GM18508 (cell line): Measurements from ENCODE around the gene LENEP.

Experiments
- ATAC-seq: cut with Tn5 transposase; IDR thresholded peaks from one replicate; pipeline ENCODE4 v1.9.1; 2021; ENCODE audit warnings: moderate number of reproducible peaks; ENCODE audit not compliant: insufficient read depth, unreplicated experiment

Gene LENEP

DNA sequence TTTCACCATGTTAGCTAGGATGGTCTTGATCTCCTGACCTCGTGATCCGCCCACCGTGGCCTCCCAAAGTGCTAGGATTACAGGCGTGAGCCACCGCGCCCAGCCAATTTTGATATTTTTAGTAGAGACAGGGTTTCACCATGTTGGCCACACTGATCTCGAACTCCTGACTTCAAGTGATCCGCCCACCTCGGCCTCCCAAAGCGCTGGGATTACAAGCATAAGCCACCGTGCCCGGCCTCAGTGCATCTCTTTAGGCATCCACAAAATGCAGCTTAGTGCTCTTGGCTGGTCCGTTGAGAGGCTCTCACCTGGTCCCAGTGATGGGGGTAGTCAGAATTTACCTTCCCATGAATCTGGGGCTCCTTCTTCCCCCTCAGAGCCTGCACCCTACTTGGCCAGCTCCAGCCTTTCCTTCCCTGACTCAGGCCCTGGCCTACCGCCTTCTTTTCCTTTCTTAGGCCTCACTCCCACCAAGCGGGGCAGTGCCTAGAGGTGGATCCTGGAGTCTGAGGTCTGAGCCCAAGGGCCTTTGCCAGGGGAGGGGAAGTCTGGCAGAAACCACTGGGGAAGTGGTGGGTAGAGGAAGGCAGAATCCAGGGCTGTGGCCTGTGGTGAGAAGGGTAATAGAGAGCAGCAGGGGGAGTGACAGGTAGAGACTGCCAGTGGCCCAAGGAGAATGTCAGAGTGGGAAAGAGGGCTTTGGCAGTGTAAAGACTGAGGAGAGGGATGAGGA lies 3.7 kb downstream of the LENEP start:
- ATAC-seq: no peak

DNA sequence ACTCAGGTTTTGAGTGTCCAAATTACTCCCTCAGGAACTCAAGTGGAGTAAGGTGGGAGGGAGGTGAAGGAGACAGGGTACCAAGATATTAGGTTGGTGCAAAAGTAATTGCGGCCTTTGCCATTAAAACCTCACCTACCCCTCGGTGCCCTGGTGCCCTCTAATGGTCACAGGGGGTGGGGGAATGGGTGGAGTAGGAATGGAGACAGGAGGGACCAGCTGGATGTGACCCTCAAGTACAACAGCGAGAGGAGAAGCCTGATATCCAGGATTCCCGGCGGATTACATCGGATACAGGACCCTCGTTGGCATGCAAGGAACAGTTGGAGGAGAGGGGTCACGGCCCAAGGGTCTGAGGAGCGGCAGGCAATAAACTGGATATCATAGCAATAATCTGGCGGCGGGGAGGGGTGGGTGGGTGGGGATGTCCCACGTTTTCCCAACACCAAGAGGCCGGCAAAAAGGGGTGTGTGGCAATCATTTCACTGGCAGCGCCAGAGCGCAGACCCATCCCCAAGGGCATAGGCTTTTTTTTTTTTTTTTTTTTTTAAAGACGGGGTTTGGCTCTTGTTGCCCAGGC lies 4.9 kb downstream of the LENEP start:
- no peak for ATAC-seq

DNA sequence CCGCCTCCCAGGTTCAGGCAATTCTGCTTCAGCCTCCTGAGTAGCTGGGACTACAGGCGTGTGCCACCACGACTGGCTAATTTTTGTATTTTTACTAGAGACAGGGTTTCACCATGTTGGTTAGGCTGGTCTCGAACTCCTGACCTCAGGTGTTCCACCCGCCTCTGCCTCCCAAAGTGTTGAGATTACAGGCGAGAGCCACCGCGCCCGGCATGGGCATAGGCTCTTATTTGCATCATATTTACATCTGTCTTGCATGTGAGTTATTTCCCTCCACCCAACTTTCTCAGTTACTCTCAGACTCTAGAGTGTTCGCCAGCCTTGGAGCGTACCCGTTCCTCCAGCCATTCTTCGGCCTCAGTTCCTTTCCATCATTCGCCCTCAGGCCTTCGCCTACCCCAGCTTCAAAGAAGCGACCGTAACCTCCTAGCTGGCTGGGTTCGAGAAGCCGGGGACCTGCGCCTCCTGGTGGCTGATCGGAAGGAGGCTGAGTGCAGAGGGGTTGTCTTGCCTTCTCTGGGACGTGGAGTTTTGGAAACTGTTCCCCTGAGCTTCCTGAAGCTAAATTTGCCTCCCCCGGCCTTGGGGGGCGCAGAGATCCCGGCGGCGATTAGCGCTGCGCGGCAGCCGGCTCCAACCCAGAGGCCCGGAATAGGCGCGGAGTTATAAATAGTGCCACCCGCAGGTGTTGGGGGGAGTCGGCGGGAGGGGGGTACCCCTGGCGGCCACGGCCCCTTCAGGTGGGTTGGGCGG lies 5.6 kb downstream of the LENEP start:
- ATAC-seq: no peak

DNA sequence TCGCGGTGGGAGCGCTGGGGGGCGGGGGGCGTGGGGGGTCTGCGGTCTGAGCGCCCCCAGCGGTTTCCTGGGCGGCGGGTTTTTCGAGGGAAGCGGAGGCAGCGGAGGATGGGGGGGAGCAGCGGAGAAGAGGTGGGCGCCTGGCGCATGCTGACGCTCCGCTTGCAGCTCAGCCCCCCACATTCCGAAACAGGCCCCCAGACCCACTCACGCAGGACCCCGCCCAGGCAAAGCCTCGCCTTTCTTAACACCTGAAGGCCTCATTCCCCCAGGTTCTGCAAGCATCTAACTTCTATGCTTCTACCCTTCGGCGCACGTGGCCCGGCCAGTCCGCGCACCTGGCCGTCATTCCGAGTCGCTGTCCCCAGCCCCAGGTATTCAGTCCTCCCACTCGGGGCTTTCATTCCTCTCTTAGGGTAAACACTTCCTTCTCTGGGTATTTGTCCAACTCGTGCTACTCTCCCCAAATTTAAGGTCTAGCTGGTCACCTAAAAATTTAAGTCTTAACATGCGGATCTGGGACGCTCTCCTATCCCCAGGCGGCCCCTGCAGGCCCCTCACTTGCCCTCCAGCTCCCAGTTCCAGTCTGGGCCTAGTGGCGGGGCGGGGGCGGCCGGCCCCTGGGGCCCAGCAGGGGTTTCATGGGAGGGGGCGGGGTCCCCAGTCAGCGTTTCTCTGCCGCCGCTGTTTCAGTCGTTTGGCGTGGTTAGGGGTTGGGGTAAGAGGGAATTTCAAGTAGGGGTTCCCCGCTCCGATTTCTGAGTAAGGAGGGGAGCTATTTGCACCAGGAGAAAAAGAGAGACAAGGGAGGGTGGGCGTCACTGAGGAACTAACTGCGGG lies 6.4 kb downstream of the LENEP start:
- ATAC-seq: no peak

DNA sequence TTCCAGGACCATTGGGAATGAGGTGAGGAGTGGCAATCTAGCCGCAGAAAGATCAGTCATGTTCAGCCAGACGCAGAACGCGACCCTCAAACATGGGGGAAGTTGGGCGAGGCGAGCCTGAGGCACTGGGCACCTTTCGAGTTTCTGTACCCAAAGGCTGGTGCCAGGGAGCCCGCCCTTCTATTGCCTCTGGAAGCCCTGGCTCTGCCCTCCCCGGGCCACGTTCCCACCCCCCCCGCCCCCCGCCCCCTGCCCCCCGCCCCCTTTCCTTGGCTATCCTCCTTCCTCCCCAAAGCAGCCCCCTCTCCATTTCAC lies 7.0 kb downstream of the LENEP start:
- no peak for ATAC-seq

DNA sequence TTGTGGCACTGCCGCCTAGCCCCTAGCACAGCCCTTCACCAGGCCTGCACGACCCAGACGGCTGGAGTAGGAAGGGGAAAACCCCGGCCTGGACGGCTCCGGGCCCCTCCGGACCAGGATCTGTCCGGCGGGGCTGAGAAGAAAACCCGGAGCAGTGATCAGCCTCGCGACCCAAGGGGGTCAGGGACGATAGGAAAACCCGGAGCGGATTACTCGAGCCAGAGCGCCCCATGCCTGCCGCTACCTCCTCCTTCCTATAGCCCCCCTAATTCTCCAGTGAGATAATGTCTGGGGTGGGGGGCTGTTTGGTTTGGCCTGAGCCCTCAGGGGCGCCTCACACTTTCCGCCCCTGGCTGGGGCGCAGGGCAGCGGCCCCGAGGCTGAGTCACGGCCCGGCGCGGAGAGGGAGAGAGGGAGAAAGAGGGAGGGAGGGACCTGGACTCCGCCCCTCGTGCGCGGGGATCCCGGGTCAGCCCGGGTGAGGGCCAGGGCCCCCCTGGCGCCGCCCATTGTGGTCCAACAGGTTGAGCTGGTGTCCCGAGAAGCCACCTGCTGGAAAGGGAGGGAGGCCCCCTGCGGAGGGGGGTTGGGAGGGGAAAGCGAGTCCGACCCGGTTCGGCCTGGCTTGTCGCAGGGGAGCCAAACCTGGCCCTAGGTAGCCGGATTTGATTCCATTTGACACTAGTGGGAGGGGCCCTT lies 7.5 kb downstream of the LENEP start:
- no peak for ATAC-seq

DNA sequence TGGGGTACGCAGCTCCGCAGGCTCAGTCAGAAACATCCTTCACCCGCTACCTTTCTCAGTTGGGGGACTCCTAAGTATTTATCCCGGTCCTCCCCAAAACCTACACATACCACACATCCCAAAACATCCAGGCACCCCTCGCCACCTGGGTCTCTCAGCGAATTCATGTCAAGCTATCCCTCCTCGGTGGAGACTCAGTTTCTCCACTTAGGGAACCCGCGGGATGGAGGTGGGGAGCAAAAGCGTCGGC lies 8.0 kb downstream of the LENEP start:
- ATAC-seq: no peak

DNA sequence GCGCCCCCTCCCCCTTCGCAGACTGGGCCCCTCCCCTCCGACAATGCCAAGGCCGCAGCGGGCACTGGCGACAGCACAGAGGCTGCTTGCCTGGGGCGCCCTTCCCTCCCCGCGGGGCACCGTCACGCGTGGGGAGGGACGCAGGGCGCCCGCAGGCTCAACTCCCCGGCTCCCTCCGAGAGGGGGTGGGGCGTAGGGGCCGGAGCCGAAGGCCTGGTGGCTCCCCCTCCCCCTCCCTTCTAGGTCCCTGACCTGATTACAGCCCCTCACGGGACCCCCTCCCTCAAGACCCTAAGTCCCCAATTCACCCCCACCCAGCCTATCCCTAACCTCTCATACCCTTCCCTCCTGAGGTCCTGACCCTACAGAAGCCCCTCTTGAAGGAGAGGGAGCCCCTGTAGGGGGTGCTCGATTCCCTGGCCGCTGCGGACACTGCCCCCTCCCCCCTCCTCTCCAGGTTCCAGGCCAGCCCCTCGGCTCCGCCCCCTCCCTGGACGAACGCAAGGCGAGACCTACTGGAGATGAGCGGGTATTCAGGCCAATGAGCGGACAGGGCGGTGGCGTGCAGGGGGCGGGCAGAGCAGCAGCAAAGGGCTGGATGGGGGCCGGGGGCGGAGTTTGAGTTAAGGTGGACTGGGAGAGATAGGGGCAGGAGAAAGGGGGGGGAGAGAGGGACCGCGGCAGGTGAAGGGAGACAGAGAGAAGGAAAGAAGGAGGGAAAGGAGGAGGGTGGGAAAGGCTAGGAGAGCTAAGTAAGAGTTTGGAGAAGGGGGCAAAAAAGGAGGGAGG lies 8.5 kb downstream of the LENEP start:
- ATAC-seq: peak; percentile 28

DNA sequence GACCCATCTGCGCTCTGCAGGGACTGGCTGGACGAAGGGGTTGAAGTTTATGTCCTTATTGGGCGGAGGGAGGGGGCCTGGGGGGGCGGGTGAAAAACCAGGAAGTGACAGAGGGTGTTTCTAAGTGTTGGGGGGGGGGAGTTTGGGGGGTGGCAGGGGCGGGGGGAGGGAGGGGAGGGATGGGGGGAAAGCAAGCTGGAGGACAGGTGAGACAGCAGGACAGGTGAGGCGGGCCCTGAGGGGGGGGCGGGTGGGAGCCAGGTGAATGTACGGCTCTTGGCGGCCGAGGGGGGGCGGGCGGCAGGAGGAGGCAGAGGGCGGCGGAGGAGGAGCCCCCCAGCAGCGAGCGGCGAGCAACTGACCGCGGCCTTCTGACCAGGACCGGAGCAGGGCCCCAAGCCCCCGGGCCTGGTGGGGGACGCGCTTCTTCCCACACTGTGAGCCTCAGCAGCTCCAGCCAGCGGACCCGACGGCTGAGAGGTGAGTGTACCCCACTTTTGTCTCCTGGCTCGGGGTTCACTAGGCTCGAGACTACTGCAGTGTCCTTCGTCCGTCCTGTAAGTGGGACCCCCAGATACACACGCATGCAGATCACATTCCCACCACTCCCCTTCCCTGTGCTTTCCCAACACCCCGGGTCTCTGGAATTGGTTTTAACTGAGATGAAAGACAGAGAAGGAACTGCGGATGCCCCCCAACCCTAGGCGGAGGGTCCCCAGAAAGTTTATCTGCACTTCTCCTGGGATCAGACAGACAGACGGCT lies 9.3 kb downstream of the LENEP start, which contains the start of gene ZBTB7B:
TSS of gene ZBTB7B (plus strand) at position 339 of the 763 bp plus-strand sequence. CDS start 11,859 bp downstream, outside the sequence.
- ATAC-seq: no peak

DNA sequence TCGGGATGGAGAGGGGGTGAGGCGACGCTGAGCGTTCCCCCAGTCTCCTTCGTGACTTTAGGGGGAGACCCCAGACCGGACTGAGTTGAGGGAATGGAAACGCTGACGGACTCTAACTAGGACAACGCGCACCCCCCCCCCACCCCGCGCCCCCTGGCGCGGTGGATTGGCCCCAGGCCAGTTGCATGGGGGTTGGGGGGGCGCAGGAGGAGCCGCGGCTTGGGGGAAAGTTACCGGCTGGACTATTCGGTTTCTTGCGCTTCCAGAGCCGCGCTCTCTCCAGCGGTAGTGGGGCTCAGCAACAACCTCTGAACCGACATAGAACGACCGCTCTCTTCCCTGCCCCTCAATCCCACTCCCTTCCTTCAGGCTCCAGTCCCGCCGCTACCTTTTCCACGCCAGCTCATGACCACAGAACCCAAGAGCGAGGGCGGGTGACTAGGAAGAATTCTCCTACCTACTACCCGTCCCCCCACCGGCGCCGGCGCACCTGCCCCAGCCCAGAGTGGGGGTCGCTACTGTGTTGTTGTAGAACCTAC lies 9.9 kb downstream of the LENEP start:
- no peak for ATAC-seq

DNA sequence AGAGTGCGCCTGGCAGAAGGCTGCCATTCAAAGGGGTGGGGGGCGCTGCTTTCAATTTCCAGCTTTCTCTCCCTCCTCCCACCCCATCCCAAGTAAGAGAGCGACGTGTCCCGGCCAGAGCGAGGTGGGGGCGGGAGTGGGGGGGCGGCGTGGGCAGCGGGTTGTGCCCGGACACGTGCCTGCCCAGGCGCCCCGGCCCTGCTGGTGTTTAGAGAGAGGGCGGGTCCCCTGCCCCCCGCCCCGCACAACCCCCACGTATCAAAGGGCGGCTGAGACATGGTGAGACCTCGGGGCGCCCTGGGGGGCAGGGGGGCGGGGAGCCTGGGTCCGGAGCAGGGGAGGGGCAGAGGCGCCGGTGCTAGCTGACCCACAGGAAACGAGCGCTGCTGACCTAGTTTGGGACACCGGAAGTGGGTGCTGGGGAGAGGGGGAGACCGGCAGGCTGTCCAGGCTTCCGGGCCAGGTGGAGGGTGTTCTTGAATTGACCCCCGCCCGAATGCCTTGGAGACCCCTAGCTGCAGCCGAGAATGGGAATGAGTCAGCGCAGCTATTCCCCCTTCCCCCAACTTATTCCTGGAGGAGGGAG lies 10.5 kb downstream of the LENEP start:
- no peak for ATAC-seq

DNA sequence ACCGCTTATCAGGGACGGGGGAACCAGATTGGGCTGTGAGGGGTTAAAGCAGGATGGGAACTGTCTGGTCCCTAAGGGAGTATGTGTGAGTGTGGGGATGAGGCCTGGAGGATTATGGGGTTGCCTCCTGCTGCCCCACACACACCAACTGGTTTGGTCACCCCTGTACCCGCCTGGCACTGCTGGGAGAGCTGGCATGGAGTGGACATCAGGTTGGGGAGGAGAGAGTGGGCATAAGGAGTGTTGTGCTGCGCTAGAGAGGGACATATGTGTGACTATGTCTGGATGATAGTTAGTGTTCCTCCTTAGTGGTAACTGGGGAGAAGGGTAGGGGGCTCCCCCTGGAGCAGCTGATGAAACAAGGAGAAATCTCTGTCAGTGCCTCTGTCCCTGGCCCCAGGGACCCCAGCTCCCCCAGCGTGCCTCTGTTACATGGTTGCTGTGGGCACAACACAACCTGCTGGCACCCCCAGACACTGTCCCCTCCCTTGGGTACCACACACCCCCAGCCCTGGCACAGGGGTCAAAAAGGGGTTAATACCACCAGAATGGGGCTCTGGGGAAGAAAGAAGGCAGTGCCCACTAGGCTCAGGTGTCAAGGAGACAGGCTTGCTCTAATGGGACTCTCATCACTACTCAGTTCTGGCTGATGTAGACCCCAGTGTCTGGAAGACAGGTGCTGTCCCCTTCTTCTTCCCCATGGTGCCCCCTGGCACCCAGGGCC lies 11.1 kb downstream of the LENEP start:
- no peak for ATAC-seq

DNA sequence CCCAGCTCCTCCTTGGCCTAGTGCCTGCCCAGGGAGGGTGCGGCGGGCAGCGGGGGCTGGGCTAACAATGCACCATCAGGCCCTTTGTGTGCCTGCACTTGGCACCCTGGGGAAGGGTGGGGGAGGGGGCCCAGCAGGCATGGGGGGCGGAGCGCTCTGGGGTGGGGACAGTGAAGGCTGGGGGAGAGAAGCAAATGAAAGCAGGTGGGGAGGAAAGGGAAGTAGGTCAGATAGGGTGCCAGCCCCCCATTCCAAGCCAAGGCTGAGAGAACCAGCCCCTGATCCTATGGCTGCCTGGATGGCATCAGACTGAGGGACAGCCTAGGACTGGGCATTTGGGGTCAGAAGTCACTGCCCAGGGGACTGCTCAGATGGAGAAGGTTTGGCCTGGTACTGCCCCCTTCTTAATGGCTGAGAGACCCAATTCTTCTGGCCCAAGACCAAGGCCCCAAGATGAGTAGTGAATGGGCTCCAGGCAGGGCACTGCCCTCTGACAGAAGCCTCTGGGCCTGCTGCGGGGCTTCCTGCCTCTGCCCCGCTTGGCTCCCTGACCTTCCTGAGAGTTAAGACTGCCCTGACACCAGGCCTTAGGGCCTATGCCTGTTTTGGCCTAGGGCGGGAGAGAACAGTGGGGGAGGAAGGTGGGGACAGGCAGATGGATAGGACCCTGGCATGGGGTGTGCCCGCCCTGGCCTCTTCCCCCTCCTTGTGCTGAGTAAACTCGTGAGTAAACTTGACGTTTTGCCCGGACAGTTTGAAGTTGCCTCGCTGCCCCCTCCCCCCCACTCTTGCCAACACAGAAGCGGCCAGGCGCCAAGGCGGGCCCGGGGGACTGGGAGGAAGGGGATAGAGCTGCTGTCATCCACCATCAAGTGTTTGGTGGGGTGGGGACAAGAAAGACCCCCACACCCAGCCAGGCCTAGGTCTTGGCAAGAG lies 12.0 kb downstream of the LENEP start:
- no peak for ATAC-seq

DNA sequence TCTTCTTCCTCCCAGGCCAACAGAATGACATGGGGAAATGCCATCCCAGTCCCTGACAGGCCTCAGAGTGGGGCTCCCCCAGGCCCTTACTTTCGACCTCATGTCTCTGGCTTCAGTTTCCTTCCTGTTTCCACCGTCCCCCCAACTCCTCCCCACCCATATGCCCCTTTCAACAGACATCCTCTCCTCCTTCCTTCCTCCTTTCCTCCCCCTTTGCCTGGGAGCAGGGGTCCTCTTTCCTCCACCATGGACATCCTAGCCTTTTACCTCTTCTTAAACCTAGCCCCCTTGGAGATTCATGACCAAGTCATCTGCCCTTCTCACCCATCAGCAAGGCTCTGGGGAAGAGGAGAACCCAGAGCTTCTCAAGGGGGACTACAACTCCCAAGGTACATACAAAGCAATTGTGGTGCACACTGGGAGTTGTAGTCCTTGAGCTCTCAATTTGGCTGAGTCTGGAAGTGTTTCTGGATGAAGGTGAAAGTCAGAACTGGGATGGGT lies 13.3 kb downstream of the LENEP start:
- ATAC-seq: no peak

DNA sequence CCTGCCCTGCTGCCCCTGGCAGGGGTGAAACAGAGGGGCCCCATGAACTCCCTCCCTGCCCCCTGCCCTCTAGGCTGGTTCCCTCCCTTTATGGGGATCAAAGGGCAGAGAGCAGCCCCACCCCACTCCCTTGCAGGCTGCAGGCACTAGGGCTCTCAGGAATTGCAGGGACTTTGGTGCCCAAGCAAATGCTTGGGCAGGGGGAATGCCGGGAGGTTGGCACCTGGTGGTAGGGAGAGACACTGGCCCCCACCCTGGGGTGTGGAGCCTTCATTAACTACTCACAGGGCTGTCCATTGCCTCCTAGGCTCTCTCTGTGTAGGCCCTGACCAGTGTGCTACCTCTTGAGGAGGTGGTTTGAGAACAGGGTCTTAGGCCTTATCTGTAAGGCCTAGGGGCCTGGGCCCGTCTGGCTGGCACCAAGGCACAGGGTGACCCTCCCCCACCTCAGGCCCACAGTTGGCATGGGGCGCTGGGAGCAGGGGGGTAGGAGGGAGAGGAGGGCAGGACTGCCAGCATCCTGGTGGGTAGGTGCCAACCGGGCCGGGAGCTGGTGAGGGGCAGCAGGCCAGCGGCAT lies 14.0 kb downstream of the LENEP start:
- no peak for ATAC-seq
